Activated naive CD4-positive, alpha-beta T cell treated with anti-CD3 and anti-CD28 coated beads, Interleukin-2, amount 50 U/mL, for 72 hours (primary cell): ENCODE results near the gene PTPN11. TPM values are rescaled to one million over a fixed set of nuclear protein-coding genes. Genes with fewer than 3 reads are reported as not detected.
"Not testable (repeated sequence)": the region's sequence is repeated elsewhere in the genome, so short reads cannot be mapped to it uniquely, and the experiment has no call there.

ENCODE experiments used
- ATAC-seq, 2 donors: fragments of 150-1000 bp; cut with Tn5 transposase; 2 replicates each; pipeline ENCODE4 v1.10.0; 2021; ENCODE audit warnings: mild to moderate bottlenecking in 2 of 2, moderate library complexity in 2 of 2
- DNase-seq, 2 donors: peaks; one replicate each; pipeline ENCODE4 v3.0.0; 2021 to 2022; ENCODE audit warnings: low spot score in 2 of 2
- H3K27ac Mint-ChIP-seq, 2 donors: one replicate each; pipeline ENCODE4 v1.8.0; 2022; ENCODE audit warnings: mild to moderate bottlenecking in 2 of 2, mixed read lengths in 2 of 2
- H3K36me3 Mint-ChIP-seq, 2 donors: one replicate each; pipeline ENCODE4 v1.8.0; 2022; ENCODE audit warnings: mixed read lengths in 2 of 2
- H3K9me3 Mint-ChIP-seq, 2 donors: one replicate each; pipeline ENCODE4 v1.8.0; 2022; ENCODE audit warnings: mixed read lengths in 2 of 2
- total RNA-seq, 2 donors: library from RNA; stranded (reverse); gene quantifications; one replicate each; pipeline ENCODE4 v1.2.3, GENCODE V29; 2022

PTPN11 gene
- total RNA-seq, 2 donors from 2014 or later, result 105 to 118 TPM

- no peak overlapping the region for H3K27ac Mint-ChIP-seq
- no peak for ATAC-seq
- H3K9me3 Mint-ChIP-seq, result no peaks in the 10 kb centered on the region
Observed at GRCh38 chr12:112517730-112518364, 99.1 kb downstream of the PTPN11 start.

GRCh38 chr12:112518365-112518735, 99.6 kb downstream of the PTPN11 start:
- Mint-ChIP-seq H3K36me3 (no peaks in the 10 kb centered on the region), H3K27ac (no peak overlapping the region), H3K9me3 (no peaks in the 10 kb centered on the region)
- no peak for ATAC-seq
- no peak for DNase-seq

More at GRCh38 chr12:112517730-112518364, 99.1 kb downstream of the PTPN11 start:
- no peaks in the 10 kb centered on the region for H3K36me3 Mint-ChIP-seq
- no peak for DNase-seq

- H3K27ac Mint-ChIP-seq, H3K9me3 Mint-ChIP-seq, H3K36me3 Mint-ChIP-seq, ATAC-seq, DNase-seq: not testable (repeated sequence)
Observed at GRCh38 chr12:112519841-112520340, 101.1 kb downstream of the PTPN11 start.

DNA sequence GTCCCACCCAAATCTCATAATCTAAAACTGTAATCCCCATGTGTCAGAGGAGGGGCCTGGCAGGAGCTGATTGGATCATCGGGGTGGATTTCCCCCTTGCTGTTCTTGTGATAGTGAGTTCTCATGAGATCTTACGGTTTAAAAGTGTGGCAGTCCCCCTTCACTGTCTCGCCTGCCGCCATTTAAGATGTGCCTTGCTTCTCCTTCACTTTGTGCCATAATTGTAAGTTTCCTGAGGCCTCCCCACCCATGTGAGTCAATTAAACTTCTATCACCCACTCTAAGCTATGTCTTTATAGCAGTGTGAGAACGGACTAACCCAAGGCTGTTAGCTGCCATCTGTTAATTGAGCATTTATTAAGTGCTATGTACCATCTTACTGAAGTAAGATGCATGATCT, 105.1 kb downstream of the PTPN11 start:
- ATAC-seq, result no peak

DNA sequence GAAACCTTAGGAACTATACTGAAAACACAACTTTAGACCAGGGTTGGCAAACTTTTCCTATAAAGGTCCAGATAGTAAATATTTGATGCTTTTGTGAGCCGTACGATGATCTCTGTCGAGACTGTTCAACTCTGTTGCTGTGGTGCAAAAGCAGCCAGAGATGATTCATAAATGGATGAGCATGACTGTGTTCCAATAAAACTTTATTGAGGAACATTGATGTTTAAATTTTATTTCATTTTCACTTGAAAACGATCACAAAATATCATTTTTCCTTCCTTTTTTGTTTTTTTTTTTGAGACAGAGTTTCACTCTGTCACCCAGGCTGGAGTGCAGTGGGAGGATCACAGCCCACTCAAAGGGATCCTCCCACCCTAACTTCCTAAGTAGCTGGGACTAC, 105.5 kb downstream of the PTPN11 start:
- ATAC-seq (no peak), DNase-seq (no peak)
- H3K27ac Mint-ChIP-seq, result no peak overlapping the region
- no peaks in the 10 kb centered on the region for H3K36me3 Mint-ChIP-seq
- no peaks in the 10 kb centered on the region for H3K9me3 Mint-ChIP-seq

More for the DNA sequence above, 105.1 kb downstream of the PTPN11 start:
- no peak for DNase-seq
- Mint-ChIP-seq H3K36me3 (no peaks in the 10 kb centered on the region), H3K9me3 (no peaks in the 10 kb centered on the region), H3K27ac (no peak overlapping the region)

DNA sequence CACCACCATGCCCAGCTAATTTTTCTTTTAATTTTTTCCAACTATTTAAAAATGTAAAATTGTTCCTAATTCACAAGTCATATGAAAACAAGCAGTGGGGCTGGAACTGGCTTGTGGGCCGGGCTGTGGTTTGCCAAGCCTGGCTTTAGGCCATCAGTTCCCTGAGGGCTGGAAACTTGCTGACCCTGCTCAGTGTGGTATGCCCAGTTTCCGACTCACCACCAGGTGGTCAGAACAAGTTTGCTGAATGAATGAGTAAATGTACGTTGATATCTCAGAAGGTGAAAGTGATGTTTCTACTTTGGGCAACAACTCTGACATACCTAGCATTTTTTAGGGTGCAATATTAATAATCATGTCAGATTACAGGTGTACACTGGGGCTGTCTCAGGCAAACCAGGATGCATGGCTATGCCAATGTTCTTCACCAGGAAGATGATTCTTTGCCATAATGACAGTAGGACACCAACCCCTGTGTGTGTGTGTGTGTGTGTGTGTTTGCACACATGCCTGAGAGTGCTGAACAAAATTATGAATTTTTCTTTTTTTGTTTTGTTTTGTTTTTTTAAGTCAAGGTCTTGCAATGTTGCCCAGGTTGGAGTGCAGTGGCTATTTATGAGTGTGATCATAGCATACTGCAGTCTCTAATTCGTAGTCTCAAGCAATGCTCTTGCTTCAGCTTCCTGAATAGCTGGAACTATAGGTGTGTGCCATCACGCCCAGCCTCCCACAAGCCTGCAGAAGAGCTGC, 106.1 kb downstream of the PTPN11 start:
- no peak for ATAC-seq
- Mint-ChIP-seq H3K36me3 (no peaks in the 10 kb centered on the region), H3K9me3 (no peaks in the 10 kb centered on the region), H3K27ac (no peak overlapping the region)
- DNase-seq, result no peak

DNA sequence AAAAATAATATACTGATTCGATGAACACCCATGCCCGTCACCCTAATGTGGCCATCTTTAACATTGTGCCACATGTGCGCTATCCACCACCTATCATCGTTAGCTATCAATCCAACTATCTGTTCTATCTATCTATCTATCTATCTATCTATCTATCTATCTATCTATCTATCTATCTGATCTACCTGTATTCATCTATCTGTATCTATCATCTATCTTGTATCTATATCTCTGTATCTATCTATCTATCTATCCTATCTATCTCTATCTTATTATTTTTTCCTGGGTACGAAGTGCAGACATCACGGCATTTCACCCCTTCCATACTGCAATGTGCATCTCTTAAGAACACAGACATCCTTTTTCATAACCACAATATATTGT, 106.7 kb downstream of the PTPN11 start:
- no peak overlapping the region for H3K27ac Mint-ChIP-seq
- DNase-seq, result no peak
- no peak for ATAC-seq
- H3K9me3 Mint-ChIP-seq, result no peaks in the 10 kb centered on the region
- no peaks in the 10 kb centered on the region for H3K36me3 Mint-ChIP-seq

- DNase-seq (no peak), ATAC-seq (no peak)
- no peaks in the 10 kb centered on the region for H3K36me3 Mint-ChIP-seq
- H3K9me3 Mint-ChIP-seq, result no peaks in the 10 kb centered on the region
- no peak overlapping the region for H3K27ac Mint-ChIP-seq
Observed at GRCh38 chr12:112527082-112527481, 108.3 kb downstream of the PTPN11 start.

- no peak for DNase-seq
- H3K27ac Mint-ChIP-seq, result no peak overlapping the region
- H3K9me3 Mint-ChIP-seq, result no peaks in the 10 kb centered on the region
- no peak for ATAC-seq
- H3K36me3 Mint-ChIP-seq, result no peaks in the 10 kb centered on the region
Observed at GRCh38 chr12:112527501-112527900, 108.8 kb downstream of the PTPN11 start.

GRCh38 chr12:112528521-112528920, 109.8 kb downstream of the PTPN11 start:
- Mint-ChIP-seq H3K9me3 (no peaks in the 10 kb centered on the region), H3K36me3 (no peaks in the 10 kb centered on the region), H3K27ac (no peak overlapping the region)
- DNase-seq (no peak), ATAC-seq (no peak)

DNA sequence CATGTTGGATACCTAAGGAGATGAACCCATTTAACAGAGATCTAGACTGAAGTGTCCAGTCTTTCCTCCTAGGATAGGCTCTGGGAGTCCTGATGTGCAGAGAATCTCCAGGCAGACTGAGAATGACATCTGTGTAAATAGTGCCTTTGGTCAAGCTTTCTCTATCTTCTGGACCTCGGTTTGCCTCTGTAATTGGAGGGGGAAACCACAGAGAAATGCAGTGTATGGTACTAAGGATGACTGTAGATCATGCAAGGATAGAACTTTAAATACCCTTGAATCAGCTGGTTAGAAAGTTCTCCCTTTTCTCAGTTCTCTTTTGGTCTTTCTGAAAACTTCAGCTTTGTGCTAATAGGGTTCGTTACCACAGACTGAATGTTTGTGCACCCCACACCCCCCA, 112.2 kb downstream of the PTPN11 start:
- Mint-ChIP-seq H3K9me3 (no peaks in the 10 kb centered on the region), H3K36me3 (no peaks in the 10 kb centered on the region), H3K27ac (no peak overlapping the region)
- ATAC-seq (no peak), DNase-seq (no peak)

- ATAC-seq (no peak), DNase-seq (no peak)
- Mint-ChIP-seq H3K27ac (no peak overlapping the region), H3K9me3 (no peaks in the 10 kb centered on the region), H3K36me3 (no peaks in the 10 kb centered on the region)
Observed at GRCh38 chr12:112532106-112532505, 113.4 kb downstream of the PTPN11 start.

- Mint-ChIP-seq H3K27ac (no peak overlapping the region), H3K36me3 (no peaks in the 10 kb centered on the region), H3K9me3 (no peaks in the 10 kb centered on the region)
- no peak for DNase-seq
- ATAC-seq, result no peak
Observed at GRCh38 chr12:112533528-112533927, 114.8 kb downstream of the PTPN11 start.

DNA sequence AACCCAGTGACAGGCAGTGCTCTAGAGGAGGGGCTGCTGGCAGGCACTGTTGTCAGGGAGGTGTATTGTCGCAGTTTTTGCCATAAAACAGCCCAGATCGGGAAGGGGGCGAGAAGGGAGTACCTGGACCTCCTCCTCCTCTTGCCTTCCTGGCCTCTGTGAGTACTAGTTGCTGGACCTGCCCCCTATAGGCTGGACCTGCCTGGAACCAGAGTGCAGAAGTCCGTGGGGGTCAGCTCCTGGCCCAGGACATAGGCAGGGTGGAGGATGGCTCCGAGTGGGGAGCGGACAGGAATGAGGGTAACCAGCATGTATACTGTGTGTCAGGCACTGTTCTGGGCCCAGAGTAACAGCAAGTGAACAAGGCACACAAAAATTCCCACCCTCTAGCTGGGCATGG, 116.3 kb downstream of the PTPN11 start:
- Mint-ChIP-seq H3K36me3 (no peaks in the 10 kb centered on the region), H3K27ac (no peak overlapping the region), H3K9me3 (no peaks in the 10 kb centered on the region)
- DNase-seq (no peak), ATAC-seq (no peak)

DNA sequence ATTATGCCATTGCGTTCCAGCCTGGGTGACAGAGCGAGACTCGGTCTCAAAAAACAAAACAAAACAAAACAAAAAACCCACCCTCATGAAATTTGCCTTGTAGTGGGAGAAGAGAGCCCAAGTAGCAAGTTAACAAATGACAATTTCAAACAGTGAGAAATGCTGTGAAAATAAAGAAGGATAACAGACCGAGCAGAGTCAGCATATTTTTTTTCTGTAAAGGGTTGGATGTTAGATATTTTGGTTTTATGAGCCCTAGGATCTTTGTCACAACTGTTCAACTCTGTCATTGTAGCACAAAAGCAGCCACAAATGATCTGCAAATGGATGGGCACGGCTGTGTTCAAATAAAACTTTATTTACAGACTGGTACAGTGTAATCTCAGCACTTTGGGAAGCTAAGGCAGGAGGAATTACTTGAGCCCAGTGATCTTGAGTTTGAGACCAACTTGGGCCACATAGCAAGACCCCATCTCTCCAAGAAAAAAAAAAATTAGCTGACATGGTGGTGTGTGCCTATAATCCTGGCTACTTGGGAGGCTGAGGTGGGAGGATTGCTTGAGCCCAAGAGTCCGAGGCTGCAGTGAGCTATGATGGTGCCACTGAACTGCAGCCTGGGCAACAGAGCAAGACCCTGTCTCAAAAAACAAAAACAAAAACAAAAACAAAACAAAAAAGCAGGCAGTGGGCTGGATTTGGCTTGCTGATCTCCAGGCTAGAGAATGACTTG, 117.1 kb downstream of the PTPN11 start:
- no peak for DNase-seq
- Mint-ChIP-seq H3K9me3 (no peaks in the 10 kb centered on the region), H3K27ac (peak overlapping the region in 1 of 2 donors; percentile 31), H3K36me3 (no peaks in the 10 kb centered on the region)
- no peak for ATAC-seq

- ATAC-seq (no peak), DNase-seq (no peak)
- peak overlapping the region in 1 of 2 donors; percentile 31 for H3K27ac Mint-ChIP-seq
- H3K9me3 Mint-ChIP-seq, result no peaks in the 10 kb centered on the region
- no peaks in the 10 kb centered on the region for H3K36me3 Mint-ChIP-seq
Observed at GRCh38 chr12:112536367-112536730, 117.6 kb downstream of the PTPN11 start.

- Mint-ChIP-seq H3K27ac (no peak overlapping the region), H3K9me3 (no peaks in the 10 kb centered on the region), H3K36me3 (no peaks in the 10 kb centered on the region)
- ATAC-seq (no peak), DNase-seq (no peak)
Observed at GRCh38 chr12:112537710-112538396, 119.1 kb downstream of the PTPN11 start.
